A172 (cell line): ENCODE data around the gene TMEM190. TPM values are rescaled to one million over a fixed set of nuclear protein-coding genes. Genes with fewer than 3 reads are reported as not detected.
"Not testable (repeated sequence)": the region's sequence is repeated elsewhere in the genome, so short reads cannot be mapped to it uniquely, and the experiment has no call there.

Source experiments
- DNase-seq: peaks from one replicate; pipeline ENCODE4 v3.0.0-alpha.2; 2015; ENCODE audit warnings: low spot score
- total RNA-seq: library from RNA; depleted of rRNA; stranded (reverse); fragments of >200 nt; shearing (Covaris generic); gene quantifications from 2 replicates; pipeline ENCODE4 v1.2.3, GENCODE V29; 2014

Gene TMEM190
- total RNA-seq, 1 experiment from 2014 or later, result not detected

- DNase-seq, result no peak
Measured at GRCh38 chr19:55389386-55390317, 13.0 kb downstream of the TMEM190 start.

GRCh38 chr19:55390461-55390880 lies 13.8 kb downstream of the TMEM190 start:
- peak; percentile 62 for DNase-seq

GRCh38 chr19:55391191-55391670 lies 14.6 kb downstream of the TMEM190 start:
- no peak for DNase-seq

GRCh38 chr19:55391702-55392615 lies 15.3 kb downstream of the TMEM190 start:
- no peak for DNase-seq

- DNase-seq, result no peak
Measured at GRCh38 chr19:55392820-55393761, 16.5 kb downstream of the TMEM190 start.

GRCh38 chr19:55398200-55398925 lies 21.7 kb downstream of the TMEM190 start:
- no peak for DNase-seq

DNA sequence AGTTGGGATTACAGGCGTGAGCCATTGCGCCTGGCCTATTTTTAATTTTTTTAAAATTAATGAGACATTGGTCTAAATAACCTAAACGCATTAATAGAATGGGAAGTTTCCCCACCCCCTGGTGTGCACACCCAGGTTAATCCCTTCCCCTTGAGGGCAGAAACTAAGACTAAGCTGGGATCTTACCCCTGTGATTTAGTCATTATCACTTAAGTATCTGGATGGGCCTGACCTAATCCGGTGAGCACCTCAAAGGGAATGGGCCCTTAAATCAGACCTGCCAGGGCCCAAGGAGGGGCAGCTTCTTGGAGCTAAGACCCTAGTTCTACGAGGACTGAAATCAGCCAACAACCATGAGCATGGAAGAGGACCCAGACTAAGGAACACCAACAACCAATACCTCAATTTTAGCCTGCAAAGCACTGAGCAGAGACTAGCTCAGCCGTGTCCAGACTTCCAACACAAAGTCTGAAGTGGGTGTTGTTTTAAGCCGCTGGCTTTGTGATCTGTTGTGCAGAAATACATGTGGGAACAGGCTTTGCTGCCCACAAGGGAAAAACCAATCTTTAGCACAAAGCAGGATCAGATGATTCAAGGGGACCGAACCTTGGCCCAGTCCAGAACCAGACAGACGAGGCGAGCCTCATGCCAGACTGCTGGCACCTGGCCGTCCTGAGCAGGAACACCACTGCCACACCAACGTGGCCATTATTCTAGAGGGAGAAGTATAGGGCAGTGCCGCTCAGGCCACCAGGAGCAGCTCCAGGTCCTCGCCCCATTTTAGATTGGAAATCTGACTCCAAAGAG lies 23.9 kb downstream of the TMEM190 start:
- no peak for DNase-seq

- not testable (repeated sequence) for DNase-seq
Measured at GRCh38 chr19:55401390-55401789, 24.8 kb downstream of the TMEM190 start.

GRCh38 chr19:55402509-55402908 lies 25.9 kb downstream of the TMEM190 start:
- DNase-seq, result no peak

- DNase-seq, result no peak
Measured at GRCh38 chr19:55405638-55406037, 29.0 kb downstream of the TMEM190 start.

DNA sequence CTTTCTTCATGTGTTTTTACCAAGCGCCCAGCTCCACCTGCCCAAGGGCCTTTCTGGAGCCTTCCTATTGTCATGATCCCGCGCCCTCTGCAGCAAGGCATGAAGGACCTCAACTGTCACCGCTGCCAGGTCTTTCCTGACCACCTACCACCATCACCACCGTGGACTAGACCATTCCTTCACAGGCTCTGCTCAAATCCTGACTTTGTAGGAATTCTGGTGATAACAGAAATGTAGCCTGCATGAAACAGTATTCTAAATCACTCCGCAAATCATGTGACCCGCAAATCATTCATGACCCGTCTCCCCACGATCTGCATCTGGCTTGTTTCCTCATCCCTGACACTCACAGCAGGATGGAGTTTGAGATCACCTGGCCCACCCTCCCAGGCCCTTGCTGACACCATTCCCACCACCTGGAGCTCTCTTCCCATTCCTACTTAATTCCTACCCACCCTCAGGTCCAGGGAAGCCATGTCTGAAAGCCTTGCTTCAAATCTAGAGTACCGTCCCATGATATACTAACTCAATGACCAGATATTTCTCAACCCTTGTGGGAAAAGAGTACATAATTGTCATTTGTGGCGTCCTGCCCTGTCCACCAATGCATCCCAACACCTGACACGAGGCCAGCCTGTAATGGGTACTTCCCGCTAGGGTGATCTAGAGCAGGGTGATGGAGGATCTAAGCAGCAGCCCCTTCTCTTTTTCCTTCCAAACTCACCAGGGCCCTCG lies 29.6 kb downstream of the TMEM190 start:
- no peak for DNase-seq

DNA sequence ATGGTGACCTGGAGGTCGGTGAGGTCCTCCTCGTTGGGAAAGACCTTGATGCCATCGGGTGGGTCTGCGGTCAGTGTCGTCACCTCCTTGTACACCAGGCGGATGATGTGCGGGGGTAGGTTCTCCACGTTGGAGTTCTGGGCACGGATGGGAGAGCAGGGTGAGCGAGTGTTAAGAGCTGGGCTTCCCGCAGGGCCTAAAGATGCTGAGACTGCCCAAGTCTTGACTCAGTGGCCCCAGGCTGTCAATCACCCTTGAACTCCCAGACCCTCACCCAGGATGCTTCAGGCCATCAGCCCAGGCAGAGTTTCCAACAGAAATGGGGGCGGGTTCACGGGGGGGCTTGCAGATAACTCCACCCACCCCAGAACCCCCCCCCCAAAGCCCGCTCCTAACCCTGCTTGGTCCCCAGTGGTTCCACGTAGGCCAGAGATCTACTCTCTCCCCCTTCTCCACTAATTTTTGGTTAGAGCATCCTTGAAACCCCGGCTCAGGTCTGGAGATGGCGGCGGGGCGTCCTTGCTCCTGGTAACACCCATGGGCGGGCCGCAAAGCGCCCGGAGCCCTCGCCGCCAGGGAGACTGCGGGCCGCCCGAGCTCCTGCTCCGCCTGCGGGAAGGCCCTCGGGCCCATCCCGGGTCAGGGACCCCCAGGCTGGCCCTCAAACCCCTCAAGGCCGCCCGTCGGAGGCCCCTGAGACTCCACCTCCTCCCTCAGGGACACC lies 30.4 kb downstream of the TMEM190 start:
- DNase-seq, result no peak

DNA sequence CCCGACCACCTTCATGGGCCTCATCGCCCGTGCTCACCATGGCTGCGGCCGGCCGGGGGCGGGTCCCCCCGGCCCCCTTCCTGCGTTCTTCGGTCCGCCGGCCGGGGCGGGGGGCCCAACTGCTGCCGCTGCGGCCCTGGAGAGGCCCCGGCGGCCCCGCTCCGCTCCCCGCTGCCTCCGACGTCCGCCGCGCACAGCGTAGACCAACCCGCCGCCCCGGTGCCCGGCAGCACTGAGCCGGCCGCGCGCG lies 30.8 kb downstream of the TMEM190 start, which contains the start of gene UBE2S:
TSS of gene UBE2S (minus strand) at position 239 of the 250 bp plus-strand sequence. CDS start at position 40, 199 bp downstream.
- DNase-seq, result not testable (repeated sequence)

DNA sequence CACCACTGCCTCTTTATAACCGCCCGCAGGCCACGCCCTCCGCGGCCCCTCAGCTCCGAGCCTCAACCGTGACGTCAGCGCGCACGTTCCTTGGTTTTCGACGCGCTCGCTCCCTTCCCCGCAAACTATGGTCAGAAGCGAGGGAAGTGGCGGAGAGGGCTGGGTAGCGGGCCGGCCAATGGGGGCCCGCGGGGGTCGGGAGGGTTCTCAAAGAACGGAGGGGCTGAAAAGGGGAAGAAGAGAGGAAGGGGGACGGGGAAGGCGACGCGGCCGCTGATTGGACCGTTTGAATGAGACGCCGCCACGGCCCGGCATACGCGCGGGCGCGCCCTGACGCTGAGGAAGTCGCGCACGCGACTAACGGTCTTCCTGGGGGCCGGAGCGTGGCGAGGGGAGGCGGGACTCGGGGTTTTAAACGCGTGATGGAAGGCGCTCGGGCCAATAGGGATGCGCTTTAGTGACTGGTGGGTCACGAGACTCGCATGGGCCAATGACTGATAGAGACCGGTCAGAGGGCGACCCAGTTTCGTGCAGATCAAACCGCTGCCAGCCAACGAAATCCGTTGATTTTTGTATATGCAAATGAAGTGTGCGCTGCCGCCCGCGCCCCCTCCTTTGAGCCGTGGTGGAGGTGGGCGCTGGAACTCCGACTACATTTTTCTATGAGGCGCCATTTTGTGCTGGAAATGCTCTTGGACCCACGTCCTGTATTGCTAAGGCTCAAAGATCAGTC lies 31.3 kb downstream of the TMEM190 start:
- DNase-seq, result peak; percentile 100

GRCh38 chr19:55408533-55408872 lies 31.9 kb downstream of the TMEM190 start:
- no peak for DNase-seq

DNA sequence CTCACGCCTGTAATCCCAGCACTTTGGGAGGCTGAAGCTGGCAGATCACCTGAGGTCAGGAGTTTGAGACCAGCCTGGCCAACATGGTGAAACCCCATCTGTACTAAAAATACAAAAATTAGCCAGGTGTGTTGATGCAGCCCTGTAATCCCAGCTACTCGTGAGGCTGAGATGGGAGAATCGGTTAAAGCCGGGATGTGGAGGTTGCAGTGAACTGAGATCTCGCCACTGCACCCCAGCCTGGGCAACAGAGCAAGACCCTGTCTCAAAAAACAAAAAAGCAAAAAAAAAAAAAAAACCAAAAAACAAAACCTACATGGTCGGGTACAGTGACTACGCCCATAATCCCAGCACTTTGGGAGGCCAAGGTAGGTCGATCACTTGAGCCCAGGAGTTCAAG lies 32.6 kb downstream of the TMEM190 start:
- not testable (repeated sequence) for DNase-seq

DNA sequence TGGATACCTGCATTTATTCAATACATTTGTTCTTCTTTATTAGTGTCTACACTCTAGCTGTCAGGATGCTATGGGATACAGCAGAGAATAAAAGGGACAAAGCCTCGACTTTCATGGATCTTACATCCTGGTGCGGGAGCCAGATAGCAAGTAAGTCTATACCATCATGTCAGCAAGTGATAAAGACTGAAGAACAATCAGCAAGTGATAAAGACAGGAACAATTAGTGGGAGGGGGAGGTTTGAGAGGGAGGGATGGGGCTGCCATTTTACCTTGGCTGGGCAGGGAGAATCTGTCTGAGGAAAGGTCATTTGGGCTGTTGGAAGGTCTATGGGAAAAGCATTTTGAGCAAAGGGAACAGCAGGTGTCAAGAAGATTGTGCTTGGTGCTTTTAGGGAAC lies 33.5 kb downstream of the TMEM190 start:
- DNase-seq, result no peak

GRCh38 chr19:55418185-55418584 lies 41.6 kb downstream of the TMEM190 start:
- peak; percentile 90 for DNase-seq
